Breast epithelium (tissue), 3 donors: ENCODE data around the gene SUPT4H1.

Experiments
- POLR2A ChIP-seq: fragments of 450-650 bp; IDR thresholded peaks from one replicate; pipeline ENCODE4 v1.6.1; 2016; ENCODE audit warnings: antibody characterized with exemption, mild to moderate bottlenecking, moderate library complexity
- TF ChIP-seq, protein P1 (sequence below), 3 donors: fragments of 450-650 bp; IDR thresholded peaks; one replicate each; pipeline ENCODE4 v1.5.1; 2016 to 2017; ENCODE audit warnings: antibody characterized with exemption in 3 of 3, mild to moderate bottlenecking in 3 of 3, moderate library complexity in 3 of 3

DNA sequence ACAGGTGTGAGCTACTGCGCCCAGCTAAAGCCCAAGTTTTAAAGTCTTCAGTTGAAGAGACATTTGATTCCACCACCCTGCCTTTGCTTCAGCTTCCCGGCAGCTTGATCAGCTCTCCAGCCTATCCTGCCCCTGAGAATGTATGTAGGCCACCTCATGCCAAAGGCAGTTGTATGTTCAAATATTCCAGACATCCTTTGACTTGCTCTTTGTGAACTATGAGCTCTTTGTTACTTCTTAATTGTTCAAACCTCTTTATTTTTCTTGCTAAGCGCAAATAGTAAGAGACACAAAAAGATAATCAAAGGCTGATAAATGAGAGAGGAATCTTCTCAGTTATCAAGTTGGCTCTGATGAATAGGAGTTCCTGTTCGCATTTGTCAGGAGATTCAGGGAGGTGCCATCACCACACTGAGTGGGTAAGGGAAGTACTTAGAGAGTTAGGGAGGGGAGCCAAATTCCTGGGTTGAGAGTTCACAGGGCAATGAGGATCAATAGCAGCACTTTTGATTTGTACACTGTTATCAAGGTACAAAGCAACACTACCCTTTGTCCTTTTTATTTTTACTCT is 32.0 kb upstream of the SUPT4H1 start:
- TF ChIP-seq, protein P1, sequence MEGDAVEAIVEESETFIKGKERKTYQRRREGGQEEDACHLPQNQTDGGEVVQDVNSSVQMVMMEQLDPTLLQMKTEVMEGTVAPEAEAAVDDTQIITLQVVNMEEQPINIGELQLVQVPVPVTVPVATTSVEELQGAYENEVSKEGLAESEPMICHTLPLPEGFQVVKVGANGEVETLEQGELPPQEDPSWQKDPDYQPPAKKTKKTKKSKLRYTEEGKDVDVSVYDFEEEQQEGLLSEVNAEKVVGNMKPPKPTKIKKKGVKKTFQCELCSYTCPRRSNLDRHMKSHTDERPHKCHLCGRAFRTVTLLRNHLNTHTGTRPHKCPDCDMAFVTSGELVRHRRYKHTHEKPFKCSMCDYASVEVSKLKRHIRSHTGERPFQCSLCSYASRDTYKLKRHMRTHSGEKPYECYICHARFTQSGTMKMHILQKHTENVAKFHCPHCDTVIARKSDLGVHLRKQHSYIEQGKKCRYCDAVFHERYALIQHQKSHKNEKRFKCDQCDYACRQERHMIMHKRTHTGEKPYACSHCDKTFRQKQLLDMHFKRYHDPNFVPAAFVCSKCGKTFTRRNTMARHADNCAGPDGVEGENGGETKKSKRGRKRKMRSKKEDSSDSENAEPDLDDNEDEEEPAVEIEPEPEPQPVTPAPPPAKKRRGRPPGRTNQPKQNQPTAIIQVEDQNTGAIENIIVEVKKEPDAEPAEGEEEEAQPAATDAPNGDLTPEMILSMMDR (IDR thresholded peaks at IDR 0.05), result no peak
- TF ChIP-seq POLR2A, result no peak
